Measurements from ENCODE around the gene SLC36A4.

Gene SLC36A4

GRCh38 chr11:93236741-93237675 lies 39.2 kb upstream of the SLC36A4 start:
- H3K4me1 ChIP-seq (ENCODE audit: insufficient read depth, poor library complexity, severe bottlenecking): no peaks in the 10 kb centered on the region
- DNase-seq (ENCODE audit: low spot score): no peak
- TF ChIP-seq CTCF (IDR thresholded peaks at IDR 0.05; ENCODE audit: poor library complexity, severe bottlenecking): peak; percentile 56
- peak; percentile 81 for ATAC-seq (ENCODE audit: low read depth)
- H3K4me3 ChIP-seq (ENCODE audit: severe bottlenecking): no peak overlapping the region
- H3K36me3 ChIP-seq (ENCODE audit: low read depth): no peaks in the 10 kb centered on the region
- H3K9me3 ChIP-seq (ENCODE audit: severe bottlenecking): no peaks in the 10 kb centered on the region
- H3K27me3 ChIP-seq (ENCODE audit: insufficient read depth, poor library complexity, severe bottlenecking): no peaks in the 10 kb centered on the region
- no peak overlapping the region for H3K27ac ChIP-seq (ENCODE audit: poor library complexity, severe bottlenecking)

- H3K27ac ChIP-seq (ENCODE audit: poor library complexity, severe bottlenecking): no peak overlapping the region
- ATAC-seq (ENCODE audit: low read depth) (peak; percentile 92), DNase-seq (ENCODE audit: low spot score) (peak; percentile 54)
- no peak overlapping the region for H3K4me3 ChIP-seq (ENCODE audit: severe bottlenecking)
- H3K36me3 ChIP-seq (ENCODE audit: low read depth): no peaks in the 10 kb centered on the region
- no peaks in the 10 kb centered on the region for H3K9me3 ChIP-seq (ENCODE audit: severe bottlenecking)
- H3K27me3 ChIP-seq (ENCODE audit: insufficient read depth, poor library complexity, severe bottlenecking): no peaks in the 10 kb centered on the region
- no peaks in the 10 kb centered on the region for H3K4me1 ChIP-seq (ENCODE audit: insufficient read depth, poor library complexity, severe bottlenecking)
- peak; percentile 87 for TF ChIP-seq CTCF (IDR thresholded peaks at IDR 0.05; ENCODE audit: poor library complexity, severe bottlenecking)
Observed at GRCh38 chr11:93234602-93235207, 36.9 kb upstream of the SLC36A4 start.

GRCh38 chr11:93229876-93230275 lies 32.1 kb upstream of the SLC36A4 start:
- H3K9me3 ChIP-seq (ENCODE audit: severe bottlenecking): no peaks in the 10 kb centered on the region
- no peak for TF ChIP-seq CTCF (IDR thresholded peaks at IDR 0.05; ENCODE audit: poor library complexity, severe bottlenecking)
- H3K36me3 ChIP-seq (ENCODE audit: low read depth): no peaks in the 10 kb centered on the region
- no peak overlapping the region for H3K27ac ChIP-seq (ENCODE audit: poor library complexity, severe bottlenecking)
- no peaks in the 10 kb centered on the region for H3K27me3 ChIP-seq (ENCODE audit: insufficient read depth, poor library complexity, severe bottlenecking)
- ATAC-seq (ENCODE audit: low read depth) (no peak), DNase-seq (ENCODE audit: low spot score) (no peak)
- H3K4me3 ChIP-seq (ENCODE audit: severe bottlenecking): no peak overlapping the region
- no peaks in the 10 kb centered on the region for H3K4me1 ChIP-seq (ENCODE audit: insufficient read depth, poor library complexity, severe bottlenecking)

- ATAC-seq (ENCODE audit: low read depth) (no peak), DNase-seq (ENCODE audit: low spot score) (no peak)
- H3K4me1 ChIP-seq (ENCODE audit: insufficient read depth, poor library complexity, severe bottlenecking): no peaks in the 10 kb centered on the region
- no peak overlapping the region for H3K4me3 ChIP-seq (ENCODE audit: severe bottlenecking)
- H3K36me3 ChIP-seq (ENCODE audit: low read depth): no peaks in the 10 kb centered on the region
- H3K27me3 ChIP-seq (ENCODE audit: insufficient read depth, poor library complexity, severe bottlenecking): no peaks in the 10 kb centered on the region
- peak; percentile 63 for TF ChIP-seq CTCF (IDR thresholded peaks at IDR 0.05; ENCODE audit: poor library complexity, severe bottlenecking)
- H3K27ac ChIP-seq (ENCODE audit: poor library complexity, severe bottlenecking): no peak overlapping the region
- no peaks in the 10 kb centered on the region for H3K9me3 ChIP-seq (ENCODE audit: severe bottlenecking)
Observed at GRCh38 chr11:93225662-93226061, 27.9 kb upstream of the SLC36A4 start.

Data from RWPE2 (cell line).